ENCODE results near the gene ABHD1. TPM values are rescaled to one million over a fixed set of nuclear protein-coding genes. Genes with fewer than 3 reads are reported as not detected.

The ABHD1 gene
- total RNA-seq, 2 donors from 2014 or later, result 0.33 TPM; not detected in 1

DNA sequence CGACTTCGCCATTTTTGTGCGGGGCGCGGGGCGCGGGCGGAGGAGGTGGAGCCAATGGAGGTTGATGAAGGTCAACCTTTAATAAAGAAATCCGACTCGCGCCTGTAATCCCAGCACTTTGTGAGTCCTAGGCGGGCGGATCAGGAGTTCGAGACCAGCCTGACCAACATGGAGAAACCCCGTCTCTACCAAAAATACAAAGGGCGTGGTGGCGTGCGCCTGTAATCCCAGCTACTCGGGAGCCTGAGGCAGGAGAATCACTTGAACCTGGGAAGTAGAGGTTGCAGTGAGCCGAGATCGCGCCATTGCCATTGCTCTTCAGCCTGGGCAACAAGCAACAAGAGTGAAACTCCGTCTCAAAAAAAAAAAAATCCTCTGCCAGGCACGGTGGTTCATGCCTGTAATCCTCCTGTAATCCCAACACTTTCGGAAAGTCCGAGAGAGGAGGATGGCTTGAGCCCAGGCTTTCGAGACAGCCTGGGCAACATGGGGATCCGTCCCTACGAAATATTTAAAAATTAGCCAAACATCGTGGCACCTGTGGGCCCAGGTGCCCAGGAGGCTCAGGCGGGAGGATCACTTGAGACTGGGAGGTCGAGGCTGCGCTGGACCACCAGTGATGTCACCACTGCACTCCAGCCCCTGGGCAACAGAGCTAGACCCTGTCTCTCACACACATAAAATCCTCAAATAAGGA lies 11.3 kb downstream of the ABHD1 start:
- no peaks in the 10 kb centered on the region for H3K9me3 ChIP-seq
- DNase-seq, result no peak
- H3K4me3 ChIP-seq, result no peak overlapping the region
- ATAC-seq, result no peak
- intact Hi-C loops (cut with DNase I), result no loop called here
- peaks cover 5 to 16% of the 10 kb centered on the region in 2 donors for H3K36me3 ChIP-seq (replicated peaks in 1 of 2; ENCODE audit: insufficient read depth in 1 of 2, low read depth in 2 of 2)
- H3K4me1 ChIP-seq, result peaks cover 20% of the 10 kb centered on the region
- WGBS, 2 donors, result 62 to 89% methylated on average over 7 to 26 of the region's 33 CpGs
- TF ChIP-seq CTCF (IDR thresholded peaks at IDR 0.05) (no peak), POLR2A (IDR thresholded peaks at IDR 0.05) (no peak)
- H3K27me3 ChIP-seq, result no peaks in the 10 kb centered on the region
- peak overlapping the region in 2 of 4 donors; percentile 83 to 89 for H3K27ac ChIP-seq

- H3K27ac ChIP-seq, result no peak overlapping the region
- ATAC-seq, result no peak
- H3K36me3 ChIP-seq (replicated peaks in 1 of 2; ENCODE audit: insufficient read depth in 1 of 2, low read depth in 2 of 2), result peaks cover 5 to 16% of the 10 kb centered on the region in 2 donors
- WGBS, 2 donors, result 76 to 84% methylated on average over 12 of the region's 12 CpGs
- H3K4me3 ChIP-seq, result no peak overlapping the region
- no peak for DNase-seq
- no peaks in the 10 kb centered on the region for H3K27me3 ChIP-seq
- TF ChIP-seq CTCF (IDR thresholded peaks at IDR 0.05) (no peak), POLR2A (IDR thresholded peaks at IDR 0.05) (no peak)
- H3K4me1 ChIP-seq, result peaks cover 20% of the 10 kb centered on the region
- intact Hi-C loops (cut with DNase I), result no loop called here
- H3K9me3 ChIP-seq, result no peaks in the 10 kb centered on the region
These were observed 11.9 kb downstream of the ABHD1 start for GRCh38 chr2:27135478-27135955.

- 80 to 83% methylated on average over 1 to 7 of the region's 7 CpGs for WGBS, 2 donors
These were observed 13.1 kb downstream of the ABHD1 start for GRCh38 chr2:27136751-27137150.

GRCh38 chr2:27137322-27137935 lies 13.8 kb downstream of the ABHD1 start:
- intact Hi-C loops (cut with DNase I), result no loop called here
- no peak for TF ChIP-seq CTCF (IDR thresholded peaks at IDR 0.05)
- no peak for TF ChIP-seq POLR2A (IDR thresholded peaks at IDR 0.05)
- no peak overlapping the region for H3K27ac ChIP-seq
- no peak for ATAC-seq
- peaks cover 15% of the 10 kb centered on the region for H3K4me1 ChIP-seq
- peaks cover 0 to 4% of the 10 kb centered on the region in 2 donors for H3K36me3 ChIP-seq (replicated peaks in 1 of 2; ENCODE audit: insufficient read depth in 1 of 2, low read depth in 2 of 2)
- no peaks in the 10 kb centered on the region for H3K9me3 ChIP-seq
- H3K4me3 ChIP-seq, result no peak overlapping the region
- H3K27me3 ChIP-seq, result no peaks in the 10 kb centered on the region
- WGBS, 2 donors, result 78 to 85% methylated on average over 14 to 19 of the region's 21 CpGs
- no peak for DNase-seq

More at GRCh38 chr2:27136751-27137150, 13.1 kb downstream of the ABHD1 start:
- no peak overlapping the region for H3K27ac ChIP-seq
- peaks cover 3 to 5% of the 10 kb centered on the region in 2 donors for H3K36me3 ChIP-seq (replicated peaks in 1 of 2; ENCODE audit: insufficient read depth in 1 of 2, low read depth in 2 of 2)
- H3K27me3 ChIP-seq, result no peaks in the 10 kb centered on the region
- H3K4me1 ChIP-seq, result peaks cover 20% of the 10 kb centered on the region
- DNase-seq (no peak), ATAC-seq (no peak)
- no peak overlapping the region for H3K4me3 ChIP-seq
- TF ChIP-seq CTCF (IDR thresholded peaks at IDR 0.05) (no peak), POLR2A (IDR thresholded peaks at IDR 0.05) (no peak)
- H3K9me3 ChIP-seq, result no peaks in the 10 kb centered on the region
- intact Hi-C loops (cut with DNase I), result no loop called here

All from body of pancreas (tissue), 4 donors.